Right lobe of liver (tissue), 4 donors: ENCODE measurements around the gene HOXB6.

ENCODE experiments used
- CTCF ChIP-seq, 4 donors: fragments of 200-600 bp in 3 of 4; fragments of 450-650 bp in 1 of 4; IDR thresholded peaks; one replicate each; pipeline versions ENCODE4 v1.5.1 to v1.8.0; 2016 to 2022; ENCODE audit warnings: antibody characterized with exemption in 4 of 4, mild to moderate bottlenecking in 2 of 4
- POLR2A ChIP-seq: fragments of 450-650 bp; IDR thresholded peaks from one replicate; pipeline ENCODE4 v1.6.1; 2017; ENCODE audit warnings: antibody characterized with exemption, mild to moderate bottlenecking
- donor health status: DM: no; HTN: no; CAD: no.
- donor health status: DM: no; HTN: no; CAD: no.
- donor health status: DM: no; HTN: yes; CAD: no.

GRCh38 chr17:48610282-48611211, 5.8 kb upstream of the HOXB6 start, which contains the start of gene HOXB7:
- TF ChIP-seq POLR2A (no peak), CTCF (IDR thresholded peaks at IDR 0.05) (no peak)
